Measurements from ENCODE around the gene HPSE2. TPM values are rescaled to one million over a fixed set of nuclear protein-coding genes. Genes with fewer than 3 reads are reported as not detected.

Gene HPSE2
- total and polyA plus RNA-seq, 2 of the 8 experiments (the other 6 are each of a cell fraction or from before 2014, with no cell fraction given) = 0.41 to 0.58 TPM

DNA sequence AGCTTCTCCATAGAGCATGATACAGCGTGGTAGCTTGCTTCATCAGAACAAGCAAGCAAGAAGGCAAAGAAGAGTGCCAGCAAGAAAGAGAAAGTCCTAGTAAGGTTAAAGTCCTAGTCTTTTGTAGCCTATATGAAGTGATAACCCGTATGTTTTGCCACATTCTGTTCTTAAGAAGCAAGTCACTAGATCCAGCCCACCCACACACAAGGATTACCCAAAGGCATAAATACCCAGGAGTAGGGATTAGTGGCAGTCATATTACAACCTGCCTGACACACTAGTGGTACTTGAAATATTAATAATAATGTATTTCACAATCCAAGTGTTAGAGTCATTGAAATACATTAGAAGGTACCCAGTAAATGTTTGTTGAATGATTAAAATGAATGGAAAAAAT lies 285.5 kb downstream of the HPSE2 start:
- H2BK5ac ChIP-seq (ENCODE audit: low read depth, low read length) = no peak overlapping the region
- no peak overlapping the region for H2BK15ac ChIP-seq (ENCODE audit: low read length)
- H3K4me3 ChIP-seq (ENCODE audit: extremely low read depth in 1 of 4, insufficient read depth in 2 of 4, low read depth in 3 of 4, low read length in 4 of 4) = no peak overlapping the region
- no peak overlapping the region for H2AFZ ChIP-seq (ENCODE audit: low read length)
- no peak overlapping the region for H2BK20ac ChIP-seq (ENCODE audit: low read length)
- no peak overlapping the region for H4K5ac ChIP-seq (ENCODE audit: insufficient read length, low read depth, low read length)
- H2BK120ac ChIP-seq (replicated peaks; ENCODE audit: low read depth, low read length) = no peak overlapping the region
- no peak overlapping the region for H3K14ac ChIP-seq (ENCODE audit: insufficient read length)
- H3K9ac ChIP-seq (replicated peaks in 1 of 4; ENCODE audit: extremely low read depth in 1 of 4, low read depth in 3 of 4, low read length in 3 of 4) = no peak overlapping the region
- peaks cover 2% of the 10 kb centered on the region; the same call in 1 of the 2 replicates for H3K23me2 ChIP-seq (ENCODE audit: low read depth, low read length)
- DNase-seq (ENCODE audit: low read depth in 1 of 2, low spot score in 2 of 2) (no peak), FAIRE-seq (no peak)
- ChIA-PET CTCF (ENCODE audit: partially characterized antibody) (no interaction called here), POLR2A (ENCODE audit: partially characterized antibody) (no interaction called here)
- H3K36me3 ChIP-seq (ENCODE audit: control insufficient read depth in 2 of 4, insufficient read depth in 4 of 4, low read length in 3 of 4) = no peaks in the 10 kb centered on the region
- H3K18ac ChIP-seq (ENCODE audit: extremely low read depth, low read length) = no peak overlapping the region
- WGBS, 2 experiments (ENCODE audit: extremely low coverage in 1 of 2, insufficient coverage in 1 of 2, insufficient read length in 1 of 2, insufficient replicate concordance in 2 of 2, low coverage in 1 of 2, low lambda C conversion rate in 2 of 2, missing lambda C conversion rate in 1 of 2) = 94% methylated on average over 2 of the region's 2 CpGs; no CpG with 5 or more reads in 1 of the 2 experiments
- no peaks in the 10 kb centered on the region for H3K4me1 ChIP-seq (replicated peaks in 1 of 4; ENCODE audit: control insufficient read depth in 3 of 4, insufficient read depth in 4 of 4, low read length in 3 of 4)
- no peak overlapping the region for H3K4ac ChIP-seq (replicated peaks; ENCODE audit: insufficient read length, low read depth, low read length)
- H3K27ac ChIP-seq (ENCODE audit: low read depth, low read length) = no peak overlapping the region
- no peak overlapping the region for H4K91ac ChIP-seq (replicated peaks; ENCODE audit: insufficient read length, low read length)
- no peaks in the 10 kb centered on the region for H3K79me2 ChIP-seq (ENCODE audit: control insufficient read depth in 1 of 2, insufficient read depth in 2 of 2, low read length in 2 of 2)
- no peak overlapping the region for H3K23ac ChIP-seq (ENCODE audit: insufficient read length)
- H3K9me3 ChIP-seq (ENCODE audit: insufficient read depth in 2 of 2, low read depth in 1 of 2, low read length in 1 of 2) = no peaks in the 10 kb centered on the region
- no peaks in the 10 kb centered on the region for H4K20me1 ChIP-seq (replicated peaks in 1 of 2; ENCODE audit: control insufficient read depth in 1 of 2, insufficient read depth in 2 of 2, low read length in 2 of 2)
- H3K56ac ChIP-seq (replicated peaks; ENCODE audit: insufficient read length, low read depth, low read length) = no peak overlapping the region
- H3K27me3 ChIP-seq (replicated peaks in 1 of 4; ENCODE audit: control insufficient read depth in 3 of 4, extremely low read depth in 1 of 4, insufficient read depth in 3 of 4, low read length in 3 of 4) = no peaks in the 10 kb centered on the region
- no peak overlapping the region for H4K8ac ChIP-seq (ENCODE audit: extremely low read depth, insufficient read depth, low read length)
- no peak overlapping the region for H2BK12ac ChIP-seq (ENCODE audit: low read depth, low read length)
- no peak overlapping the region for H3K4me2 ChIP-seq (ENCODE audit: insufficient read depth in 1 of 2, low read depth in 2 of 2, low read length in 2 of 2)
- H2AK5ac ChIP-seq (ENCODE audit: low read depth, low read length) = no peak overlapping the region
- H3K79me1 ChIP-seq (ENCODE audit: low read depth, low read length) = no peaks in the 10 kb centered on the region
- TF ChIP-seq CEBPB (IDR thresholded peaks at IDR 0.05; ENCODE audit: low read depth, low read length) (no peak), SP2 (IDR thresholded peaks at IDR 0.05; ENCODE audit: low read length) (no peak), POLR2A (IDR thresholded peaks at IDR 0.05; ENCODE audit: control extremely low read depth in 1 of 2, low read depth in 2 of 2, low read length in 2 of 2) (no peak), TAF1 (IDR thresholded peaks at IDR 0.05; ENCODE audit: low read depth, low read length) (no peak), ZNF274 (IDR thresholded peaks at IDR 0.05; ENCODE audit: borderline replicate concordance, extremely low read depth, low read length) (no peak), TCF12 (IDR thresholded peaks at IDR 0.05; ENCODE audit: low read depth, low read length) (no peak), RXRA (IDR thresholded peaks at IDR 0.05; ENCODE audit: insufficient read depth, low read depth, low read length) (no peak), PHF8 (conservative IDR thresholded peaks at IDR 0.05; ENCODE audit: low read depth, low read length) (no peak), JUND (IDR thresholded peaks at IDR 0.05; ENCODE audit: low read length) (no peak), FOSL1 (IDR thresholded peaks at IDR 0.05; ENCODE audit: insufficient read depth, low read depth, low read length) (no peak), TBP (IDR thresholded peaks at IDR 0.05; ENCODE audit: low read depth, low read length) (no peak), RBBP5 (IDR thresholded peaks at IDR 0.05; ENCODE audit: borderline replicate concordance, low read depth, low read length) (no peak), KDM1A (IDR thresholded peaks at IDR 0.05; ENCODE audit: borderline replicate concordance, low read length) (no peak), CREB1 (IDR thresholded peaks at IDR 0.05) (no peak), TEAD4 (IDR thresholded peaks at IDR 0.05; ENCODE audit: low read depth, low read length) (no peak), SIRT6 (IDR thresholded peaks at IDR 0.05; ENCODE audit: low read length) (no peak), RFX5 (IDR thresholded peaks at IDR 0.05; ENCODE audit: borderline replicate concordance, low read depth, low read length) (no peak), GABPA (IDR thresholded peaks at IDR 0.05; ENCODE audit: borderline replicate concordance, insufficient read depth, low read length) (no peak)

All from H1 (cell line).